Frontal cortex (tissue), 4 donors: Measurements from ENCODE around the gene DCST2. TPM values are rescaled to one million over a fixed set of nuclear protein-coding genes. Genes with fewer than 3 reads are reported as not detected.

Experiments
- DNase-seq, 2 donors: peaks; one replicate each; pipeline ENCODE4 v3.0.0; 2012; ENCODE audit warnings: low spot score in 2 of 2
- FAIRE-seq: peaks from 2 replicates; lab custom pipeline; 2012; peaks lifted over from hg19 to GRCh38; lab: Jason Lieb, UNC
- total RNA-seq: library from RNA; depleted of rRNA; stranded (reverse); fragments of >200 nt; gene quantifications from one replicate; pipeline ENCODE4 v1.2.3, GENCODE V29; 2014
- donor health status: control.
- donor health status: control.
- donor health status: control.

DCST2 gene
- under 0.01 TPM for total RNA-seq

- FAIRE-seq (no peak), DNase-seq (no peak)
Observed at GRCh38 chr1:155033524-155033923, at the start of gene DCST2, which contains the start of gene DCST1. Gene DCST2 (minus strand): TSS chr1:155033781. CDS start chr1:155033701, 80 bp downstream. Gene DCST1 (plus strand): TSS chr1:155033824. CDS start chr1:155034037, 213 bp downstream.

- FAIRE-seq (no peak), DNase-seq (peak in 1 of 2 donors; percentile 26)
Observed at GRCh38 chr1:155083052-155083541, 49.5 kb upstream of the DCST2 start.

DNA sequence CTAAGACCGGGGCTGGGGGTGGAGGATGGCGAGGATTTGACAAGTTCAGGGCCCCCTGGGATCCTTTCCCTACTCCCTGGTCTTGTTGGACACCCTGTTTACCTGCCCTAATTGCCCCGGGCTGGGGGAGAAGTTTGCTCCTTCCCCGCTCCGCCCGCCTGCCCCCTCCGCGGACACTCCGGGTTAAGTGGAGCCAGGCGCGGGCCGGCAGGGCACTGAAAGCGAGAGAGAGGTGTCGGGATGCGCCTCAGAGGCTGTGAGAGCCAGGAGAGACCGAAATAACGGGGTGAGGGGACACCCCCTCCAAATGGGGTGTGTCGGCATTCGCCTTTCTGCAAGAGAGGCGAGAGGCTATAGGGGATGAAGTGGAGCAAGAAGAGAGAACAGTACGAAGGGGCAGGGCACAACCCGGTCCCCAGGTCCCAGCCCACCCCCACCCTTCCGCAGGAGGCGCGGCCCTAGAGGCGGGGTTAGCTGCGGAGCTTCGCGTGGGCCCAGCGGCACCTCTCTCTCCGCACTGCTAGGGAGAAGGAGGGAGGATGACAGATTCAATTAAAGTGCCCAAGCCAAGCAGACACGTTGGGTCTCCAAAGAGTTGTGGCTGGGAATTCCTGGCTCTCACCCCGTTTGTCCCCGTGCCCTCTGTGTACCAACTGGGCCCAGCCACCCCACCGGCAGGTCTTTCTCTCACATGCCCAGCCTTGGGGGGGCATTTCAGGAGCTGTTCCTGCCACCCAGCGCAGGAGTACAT lies 48.9 kb upstream of the DCST2 start:
- peak in 1 of 2 donors; percentile 44 for DNase-seq
- FAIRE-seq: no peak

DNA sequence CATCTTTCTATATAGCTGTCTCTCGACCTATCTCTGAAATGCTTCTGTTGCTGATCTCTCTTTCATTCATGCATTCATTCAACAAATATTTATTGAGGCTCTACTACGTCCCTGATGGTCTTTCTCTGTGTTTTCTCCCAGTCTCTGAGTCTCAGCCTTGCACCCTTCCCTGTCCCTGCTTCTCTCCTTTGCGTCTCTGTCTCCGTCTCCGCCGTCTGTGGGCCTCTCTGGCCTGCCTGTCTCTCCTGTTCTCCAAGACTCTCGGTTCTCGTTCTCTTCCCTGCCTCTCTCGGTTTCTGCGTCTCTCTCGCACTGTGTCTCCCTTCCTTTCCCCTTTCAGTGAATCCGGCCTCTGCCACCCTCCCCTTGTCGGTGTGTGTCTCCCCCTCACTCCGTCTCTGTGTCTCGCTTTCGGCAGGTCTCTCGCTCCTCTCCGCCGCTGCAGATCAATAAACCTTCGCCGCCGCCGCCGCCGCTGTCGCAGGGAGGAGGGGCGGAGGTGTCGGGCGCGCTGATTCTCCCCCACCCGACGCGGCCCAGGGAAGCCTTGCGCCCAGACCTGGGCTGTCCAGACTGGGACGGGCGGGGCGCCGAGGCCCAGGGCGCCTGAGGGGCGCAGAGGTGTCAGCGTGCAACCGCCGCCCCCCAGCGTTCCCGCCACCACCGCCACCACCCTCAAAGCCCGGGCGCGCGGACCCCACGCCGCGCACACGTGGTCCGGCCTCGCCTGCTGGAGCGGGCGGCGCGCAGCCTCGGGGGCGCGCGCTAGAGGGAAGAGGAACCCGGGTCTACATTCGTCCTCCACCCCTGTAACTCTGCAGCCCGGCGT lies 48.1 kb upstream of the DCST2 start:
- no peak for FAIRE-seq
- DNase-seq: no peak

GRCh38 chr1:155080312-155081228 lies 47.0 kb upstream of the DCST2 start:
- FAIRE-seq (no peak), DNase-seq (no peak)

DNA sequence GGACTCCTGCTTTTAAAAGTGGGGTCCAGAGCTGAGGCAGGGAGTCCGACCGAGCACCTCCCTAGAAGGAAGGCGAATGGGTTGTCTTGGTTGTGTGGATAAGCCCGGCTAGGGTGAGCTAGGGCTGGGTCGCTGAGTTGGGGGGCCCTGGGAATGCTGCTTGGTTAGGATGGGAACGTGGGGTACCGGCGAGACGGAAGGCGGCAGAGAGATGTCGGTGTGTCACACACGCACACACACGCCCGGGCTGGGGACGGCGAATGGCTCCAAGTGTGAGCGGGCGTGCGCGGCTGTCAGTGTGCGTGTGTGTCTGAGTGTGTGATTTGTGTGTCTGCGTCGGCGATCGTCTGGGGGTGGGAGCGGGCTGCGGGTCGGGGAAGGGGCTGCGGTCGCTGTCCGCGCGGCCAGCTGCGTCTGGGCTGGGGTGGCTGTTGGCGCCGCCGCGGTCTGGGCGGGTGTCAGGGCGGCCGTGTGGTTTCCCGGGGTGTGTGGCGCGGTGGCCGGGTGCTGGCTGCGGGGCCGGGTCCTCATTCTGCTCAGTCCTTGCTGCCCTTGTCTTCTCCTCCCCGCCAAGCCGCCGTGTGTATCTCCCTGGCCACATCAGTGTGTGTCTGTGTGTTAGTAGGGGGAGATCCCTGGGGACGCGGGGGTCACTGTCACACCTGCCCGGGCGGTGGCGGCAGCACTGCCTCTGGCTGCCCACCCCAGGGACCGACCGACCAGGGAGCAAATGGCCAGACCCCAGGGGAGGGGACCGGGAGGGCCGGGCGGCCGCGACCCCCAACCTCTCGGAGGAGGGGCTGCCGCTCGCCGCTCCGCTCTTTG lies 46.1 kb upstream of the DCST2 start:
- FAIRE-seq: no peak
- DNase-seq: no peak

DNA sequence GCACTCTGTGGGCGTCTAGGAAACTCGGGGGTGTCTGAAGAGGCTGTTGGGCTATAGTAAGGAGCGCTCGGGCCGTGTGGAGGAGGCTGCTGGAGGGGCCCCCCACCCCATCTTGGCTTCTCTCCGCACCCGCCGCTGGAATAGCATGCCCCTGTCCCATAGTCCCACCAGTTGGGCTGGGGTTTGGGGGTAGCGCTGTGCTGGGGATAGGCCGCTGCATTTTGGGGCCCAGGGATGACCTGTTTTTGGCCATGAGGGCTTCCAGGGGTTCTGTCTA lies 45.6 kb upstream of the DCST2 start:
- FAIRE-seq (no peak), DNase-seq (no peak)

DNA sequence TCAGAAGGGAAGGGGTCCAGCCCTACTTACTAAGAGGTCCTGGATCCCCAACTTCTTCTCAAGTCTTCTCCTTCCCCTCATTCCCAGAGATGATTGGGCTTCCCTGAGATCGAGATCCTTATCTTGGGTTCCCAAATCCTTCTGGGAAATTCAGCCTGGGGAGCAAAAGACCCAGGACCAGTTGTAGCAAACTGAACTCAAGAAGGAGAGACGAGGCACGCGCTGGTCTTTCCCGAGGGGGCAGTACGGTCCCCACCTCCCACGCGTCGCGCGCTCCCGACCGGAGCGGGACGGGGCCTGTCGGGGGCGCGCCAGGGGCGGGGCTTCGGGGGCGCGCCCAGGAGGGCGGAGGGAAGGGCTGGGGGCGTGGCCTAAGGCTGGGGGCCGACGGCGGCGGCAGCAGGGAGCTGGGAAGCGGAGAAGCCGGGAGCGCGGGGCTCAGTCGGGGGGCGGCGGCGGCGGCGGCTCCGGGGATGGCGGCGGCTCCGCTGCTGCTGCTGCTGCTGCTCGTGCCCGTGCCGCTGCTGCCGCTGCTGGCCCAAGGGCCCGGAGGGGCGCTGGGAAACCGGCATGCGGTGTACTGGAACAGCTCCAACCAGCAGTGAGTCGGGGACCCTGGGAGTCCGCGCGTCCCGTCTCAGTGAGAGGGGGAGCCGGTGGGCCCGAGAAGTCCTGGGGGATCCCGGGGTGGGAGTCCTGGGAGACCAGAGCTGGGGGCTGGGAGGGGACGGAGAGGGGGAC lies 45.1 kb upstream of the DCST2 start, which contains the start of gene EFNA3:
Gene EFNA3 (plus strand): TSS at position 369 of the 741 bp plus-strand sequence. CDS start 105 bp downstream, at position 474.
- FAIRE-seq: no peak

GRCh38 chr1:155077758-155078445 lies 44.3 kb upstream of the DCST2 start:
- DNase-seq: no peak
- FAIRE-seq: no peak

More for the DNA sequence above, 45.1 kb upstream of the DCST2 start, which contains the start of gene EFNA3:
- DNase-seq: peak; percentile 89 to 96

- DNase-seq (no peak), FAIRE-seq (no peak)
Observed at GRCh38 chr1:155077346-155077745, 43.8 kb upstream of the DCST2 start.

GRCh38 chr1:155076371-155076770 lies 42.8 kb upstream of the DCST2 start:
- DNase-seq (no peak), FAIRE-seq (no peak)

- DNase-seq: no peak
- no peak for FAIRE-seq
Observed at GRCh38 chr1:155075535-155075934, 42.0 kb upstream of the DCST2 start.

DNA sequence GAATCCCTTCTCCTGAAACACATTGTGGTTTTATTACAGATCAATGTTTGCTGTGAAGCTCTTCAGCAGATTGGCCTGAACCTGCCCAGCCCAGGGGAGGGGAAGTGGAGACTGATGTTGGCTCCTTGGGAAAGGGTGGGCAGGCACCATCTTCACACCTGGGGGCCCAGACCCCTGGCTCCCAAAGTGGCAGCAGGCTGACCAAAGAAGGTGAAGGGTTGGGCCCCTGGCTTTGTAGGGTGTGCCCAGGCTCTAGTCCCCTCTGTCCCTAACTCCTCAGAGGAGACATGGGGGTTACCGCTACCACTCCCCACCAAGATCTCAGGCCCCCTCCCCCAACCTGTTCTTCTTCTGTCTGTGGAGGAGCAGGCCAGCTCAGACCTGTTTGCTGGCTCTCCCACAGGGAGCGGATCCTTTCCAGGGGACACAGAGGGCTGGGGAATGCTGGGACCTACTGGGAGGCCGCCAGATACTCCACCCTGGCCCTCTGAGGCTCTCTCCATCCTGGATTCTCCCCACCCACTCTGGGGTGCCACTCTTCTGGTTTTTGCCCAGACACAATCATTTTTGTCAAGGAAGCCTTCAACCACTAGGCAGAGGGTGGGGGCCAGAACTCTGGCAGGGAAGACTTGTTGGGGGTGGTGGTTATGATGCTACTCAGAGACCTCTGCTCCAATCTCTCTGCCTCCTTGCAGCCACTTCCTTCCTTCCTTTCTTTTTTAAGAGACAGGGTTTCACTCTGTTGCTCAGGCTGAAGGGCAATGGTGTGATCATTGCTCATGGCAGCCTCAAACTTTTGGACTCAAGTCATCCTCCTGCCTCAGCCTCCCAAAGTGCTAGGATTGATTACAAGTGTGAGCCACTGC lies 40.0 kb upstream of the DCST2 start:
- FAIRE-seq: no peak
- DNase-seq: no peak

DNA sequence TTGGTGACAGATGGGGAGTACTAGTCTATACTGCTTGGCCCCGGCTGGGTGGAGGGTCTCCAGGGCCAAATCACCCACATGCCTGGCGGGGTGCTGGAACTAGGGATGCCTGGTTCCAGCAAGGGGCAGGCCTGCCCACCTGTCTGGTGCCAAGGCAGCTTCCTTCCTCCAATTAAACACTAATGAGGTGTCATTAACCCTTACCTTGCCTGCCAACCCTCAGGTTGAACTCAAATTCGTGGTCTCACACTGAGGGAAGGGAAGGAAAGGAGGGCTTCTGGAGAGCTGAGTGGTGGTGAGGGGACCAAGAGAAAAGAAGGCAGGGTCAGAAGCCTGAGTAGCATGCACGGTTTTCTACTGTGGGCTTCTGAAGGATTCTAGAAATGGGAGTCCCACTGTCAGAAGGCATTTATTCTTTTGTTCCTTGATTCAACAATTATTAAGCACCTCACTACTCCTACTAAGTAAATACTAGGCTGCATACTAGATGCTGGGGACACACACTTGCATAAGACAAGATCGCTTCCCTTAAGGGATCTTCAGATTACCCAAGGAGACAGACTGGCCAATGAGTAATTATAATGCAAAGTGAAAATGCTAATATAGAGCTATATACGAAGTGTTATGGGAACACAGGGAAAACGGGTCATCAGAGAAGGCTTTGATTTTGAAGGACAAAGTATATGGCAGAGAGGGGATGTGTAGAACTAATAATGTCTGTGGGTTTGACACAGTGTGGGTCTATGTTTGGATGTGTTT lies 39.1 kb upstream of the DCST2 start:
- DNase-seq: no peak
- FAIRE-seq: no peak

DNA sequence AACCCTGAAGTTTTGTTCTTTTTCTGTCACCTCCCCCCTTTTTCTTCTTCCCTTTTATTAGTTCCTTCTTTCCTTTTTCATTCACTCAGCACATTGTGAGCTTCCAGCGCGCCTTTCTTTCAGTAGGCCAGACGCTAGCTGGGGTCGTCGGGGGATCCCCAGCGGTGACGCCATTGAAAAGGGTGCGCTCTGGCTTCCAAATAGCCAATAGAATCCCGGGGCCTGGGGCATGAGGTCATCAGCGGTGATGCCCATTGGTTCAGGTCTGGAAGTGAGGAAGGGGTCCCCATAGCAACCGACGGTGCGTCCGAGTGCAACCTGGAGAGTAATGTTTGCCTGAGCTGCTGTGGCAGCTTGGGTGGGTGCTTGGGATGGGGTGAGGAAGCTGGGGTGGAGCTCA lies 38.1 kb upstream of the DCST2 start:
- no peak for DNase-seq
- FAIRE-seq: no peak
